Liver (tissue), 9 donors: ENCODE results near the gene RNU1-4. TPM values are rescaled to one million over a fixed set of nuclear protein-coding genes. Genes with fewer than 3 reads are reported as not detected.
A peak's percentile ranks its signal among the peaks of the same experiment; 100 is the strongest.
"Not testable (repeated sequence)": the region's sequence is repeated elsewhere in the genome, so short reads cannot be mapped to it uniquely, and the experiment has no call there.

Experiments used
- DNase-seq: peaks from one replicate; pipeline ENCODE4 v3.0.0-alpha.2; 2017; ENCODE audit warnings: low spot score
- H3K27ac ChIP-seq, 2 donors: one replicate each; pipeline ENCODE4 v1.7.0; 2013; ENCODE audit warnings: inconsistent platforms in 2 of 2, low read length in 2 of 2, control low read depth in 1 of 2, low read depth in 1 of 2, mild to moderate bottlenecking in 1 of 2
- H3K27me3 ChIP-seq, 4 donors: one replicate each; pipeline versions ENCODE4 v1.6.1 to v1.7.0; 2013; ENCODE audit warnings: low read length in 3 of 4, inconsistent platforms in 1 of 4, mild to moderate bottlenecking in 1 of 4, moderate library complexity in 1 of 4; ENCODE audit not compliant: control insufficient read depth in 4 of 4, insufficient read depth in 4 of 4
- H3K36me3 ChIP-seq, 4 donors: one replicate each; pipeline versions ENCODE4 v1.6.1 to v1.7.0; 2013; ENCODE audit warnings: low read length in 3 of 4, mild to moderate bottlenecking in 3 of 4, low read depth in 1 of 4, moderate library complexity in 1 of 4; ENCODE audit not compliant: control insufficient read depth in 4 of 4, insufficient read depth in 3 of 4
- H3K4me1 ChIP-seq, 4 donors: one replicate each; pipeline versions ENCODE4 v1.6.1 to v1.7.0; 2013; ENCODE audit warnings: low read length in 3 of 4, mild to moderate bottlenecking in 3 of 4, moderate library complexity in 1 of 4; ENCODE audit not compliant: control insufficient read depth in 4 of 4, insufficient read depth in 4 of 4
- H3K4me3 ChIP-seq, 3 donors: one replicate each; pipeline versions ENCODE4 v1.6.1 to v1.7.0; 2013; ENCODE audit warnings: low read length in 3 of 3, control low read depth in 1 of 3, low read depth in 1 of 3, mild to moderate bottlenecking in 1 of 3
- H3K9ac ChIP-seq, 2 donors: one replicate each; pipeline ENCODE4 v1.7.0; 2013; ENCODE audit warnings: low read length in 2 of 2, mild to moderate bottlenecking in 2 of 2, moderate library complexity in 2 of 2, control low read depth in 1 of 2, low read depth in 1 of 2
- H3K9me3 ChIP-seq, 4 donors: one replicate each; pipeline versions ENCODE4 v1.6.1 to v1.7.0; 2013; ENCODE audit warnings: low read length in 3 of 4; ENCODE audit not compliant: control insufficient read depth in 4 of 4
- RAD21 ChIP-seq, 2 donors: IDR thresholded peaks; 2 replicates each; pipeline ENCODE4 v1.6.1; 2016; ENCODE audit warnings: antibody characterized with exemption in 2 of 2, mild to moderate bottlenecking in 2 of 2
- WGBS: extraction: QIAGEN DNeasy Blood & Tissue Kit; methylation state at CpG from one replicate; pipeline ENCODE4 v1.1.7; 2013; 5-methylcytosine and 5-hydroxymethylcytosine counted together
- polyA plus RNA-seq, 2 donors: library from polyadenylated mRNA; stranded (reverse) in 1 of 2; unstranded in 1 of 2; fragments of 200-250 nt in 1 of 2; fragments of >200 nt in 1 of 2; fragmentation: Nextera tagmentation in 1 of 2; extraction: Ambion mirVana in 1 of 2; gene quantifications; one replicate each; pipeline versions ENCODE4 v1.2.1 to v1.2.3, GENCODE V29; 2013 to 2015
- total RNA-seq, 2 donors: library from RNA; depleted of rRNA; stranded (reverse); fragments of >200 nt; gene quantifications; one replicate each; pipeline ENCODE4 v1.2.3, GENCODE V29; 2014
- donor health status: healthy.
- donor health status: healthy.
- donor health status: healthy.
- donor health status: healthy.
- donor health status: healthy.

The RNU1-4 gene
- total and polyA plus RNA-seq, 4 donors: under 0.01 to 16.7 (median under 0.01) TPM; not detected in 1

DNA sequence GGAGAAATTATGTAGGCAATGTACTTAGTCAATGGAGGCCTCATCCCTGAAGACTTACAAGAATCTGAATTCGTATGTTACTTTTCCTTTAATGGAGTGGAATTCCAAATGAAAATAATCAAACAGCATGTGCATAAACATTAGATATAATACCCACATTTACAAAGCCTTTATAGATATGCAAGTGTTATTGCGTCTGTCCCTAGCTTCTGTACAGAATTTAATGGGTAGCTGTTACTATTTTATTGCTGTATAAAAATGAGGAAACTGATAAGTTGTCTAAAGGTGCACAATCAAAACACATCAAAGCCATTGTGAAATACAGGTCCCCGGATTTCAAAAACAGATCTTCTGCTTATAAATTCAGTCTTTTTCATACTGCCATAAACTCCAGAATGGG lies 12.5 kb downstream of the RNU1-4 start:
- not testable (repeated sequence) for H3K36me3 ChIP-seq, H3K9ac ChIP-seq, H3K27me3 ChIP-seq, DNase-seq, H3K9me3 ChIP-seq, H3K4me1 ChIP-seq, H3K4me3 ChIP-seq, H3K27ac ChIP-seq
- WGBS: 80% methylated on average over 1 of the region's 3 CpGs

DNA sequence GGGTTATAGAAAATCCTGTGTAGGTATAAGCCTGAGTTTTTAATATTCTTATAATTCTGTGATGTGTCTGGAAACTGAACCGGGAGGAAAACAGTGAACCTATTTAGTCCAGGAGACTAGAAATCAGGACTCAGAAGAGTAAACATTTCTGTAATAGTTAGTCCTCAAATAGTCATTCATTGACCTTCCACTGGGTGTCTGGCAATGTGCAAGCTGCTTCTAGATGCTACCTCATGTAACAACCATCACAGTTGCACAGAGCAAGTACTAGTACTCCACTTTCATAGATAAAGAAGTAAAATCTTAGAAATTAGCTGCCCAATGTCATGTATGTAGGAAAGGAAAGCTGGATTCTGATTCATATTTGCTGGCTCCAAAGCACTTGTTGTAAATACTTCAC lies 15.1 kb downstream of the RNU1-4 start:
- H3K4me1 ChIP-seq, DNase-seq: not testable (repeated sequence)

DNA sequence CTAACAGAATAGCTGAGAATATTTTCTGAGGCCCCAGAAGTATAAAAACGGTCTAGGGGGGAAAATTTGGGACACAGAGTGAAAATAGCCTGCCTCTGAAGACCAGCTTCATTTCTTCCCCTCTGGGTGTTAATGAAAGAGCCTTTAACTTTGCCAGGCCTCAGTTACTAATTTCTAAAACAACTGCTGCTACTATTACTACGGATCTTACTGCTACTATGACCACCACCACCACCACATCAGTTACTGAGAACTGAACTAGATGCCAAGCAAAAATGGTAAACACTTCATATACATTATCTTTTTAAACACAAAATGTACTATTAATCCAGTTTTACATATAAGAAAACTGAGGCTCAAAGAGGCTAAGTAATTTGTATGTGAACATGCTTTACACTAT lies 15.6 kb downstream of the RNU1-4 start:
- H3K27me3 ChIP-seq, H3K36me3 ChIP-seq, H3K9me3 ChIP-seq, H3K9ac ChIP-seq, H3K27ac ChIP-seq, H3K4me3 ChIP-seq, H3K4me1 ChIP-seq, DNase-seq: not testable (repeated sequence)
- WGBS: 81% methylated on average over 2 of the region's 2 CpGs

More for the DNA sequence above, 15.1 kb downstream of the RNU1-4 start:
- H3K9ac ChIP-seq, H3K36me3 ChIP-seq, H3K9me3 ChIP-seq, H3K4me3 ChIP-seq, H3K27ac ChIP-seq, H3K27me3 ChIP-seq: not testable (repeated sequence)
- TF ChIP-seq RAD21 (IDR thresholded peaks at IDR 0.05): peak in 1 of 2 donors; percentile 42
- WGBS: no CpG with 5 or more reads among the region's 1 CpG

DNA sequence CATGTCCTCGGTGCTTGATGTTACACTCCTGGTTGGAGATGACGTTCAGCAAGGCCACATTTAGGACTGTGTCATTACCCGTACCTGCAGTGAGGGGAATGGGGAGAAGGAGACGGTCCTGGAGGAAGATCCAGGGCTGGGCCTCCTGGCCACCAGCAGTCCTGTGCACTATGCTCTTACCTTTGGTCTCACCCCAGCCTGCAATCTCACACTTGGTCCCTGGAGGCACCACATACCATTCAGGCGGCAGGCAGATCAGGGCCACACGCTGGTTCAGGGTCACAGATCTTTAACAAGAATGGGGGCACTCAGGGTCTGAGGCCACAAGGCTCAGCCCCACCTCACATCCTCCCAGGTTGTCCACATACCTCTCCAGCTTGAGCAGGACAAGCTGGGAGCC lies 17.3 kb downstream of the RNU1-4 start:
- not testable (repeated sequence) for H3K36me3 ChIP-seq, H3K4me1 ChIP-seq, H3K9me3 ChIP-seq, H3K27me3 ChIP-seq, DNase-seq, H3K9ac ChIP-seq, H3K27ac ChIP-seq, H3K4me3 ChIP-seq
- whole genome bisulfite sequencing: no CpG with 5 or more reads among the region's 6 CpGs

DNA sequence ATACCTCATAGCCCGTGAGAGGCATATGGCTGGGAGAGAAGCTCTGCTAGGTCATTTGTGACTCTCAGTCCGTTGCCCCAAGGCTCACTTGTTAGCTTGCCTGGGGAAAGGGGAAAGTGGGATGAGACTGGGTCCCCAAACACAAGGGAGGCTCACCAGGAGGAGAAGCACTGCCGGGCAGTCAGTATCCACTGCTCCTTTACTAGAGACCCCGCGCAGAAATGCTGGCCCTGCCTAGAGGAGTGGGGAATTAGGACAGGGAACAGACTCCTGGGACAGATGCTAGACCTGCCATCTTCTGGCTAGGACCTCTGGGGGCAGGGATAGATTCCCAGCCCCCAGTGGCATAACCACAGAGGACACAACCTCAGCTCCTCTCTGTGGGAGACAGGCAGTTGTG lies 17.7 kb downstream of the RNU1-4 start:
- not testable (repeated sequence) for H3K9me3 ChIP-seq, H3K9ac ChIP-seq, H3K4me3 ChIP-seq, H3K27me3 ChIP-seq, H3K27ac ChIP-seq, DNase-seq, H3K4me1 ChIP-seq, H3K36me3 ChIP-seq
- WGBS: 92% methylated on average over 4 of the region's 5 CpGs

GRCh38 chr1:16759041-16759493 lies 18.8 kb downstream of the RNU1-4 start:
- not testable (repeated sequence) for H3K27ac ChIP-seq, H3K9ac ChIP-seq, H3K4me3 ChIP-seq, H3K4me1 ChIP-seq, H3K27me3 ChIP-seq, H3K9me3 ChIP-seq, H3K36me3 ChIP-seq
- peak; percentile 32 for DNase-seq
- 41% methylated on average over 40 of the region's 40 CpGs for WGBS

DNA sequence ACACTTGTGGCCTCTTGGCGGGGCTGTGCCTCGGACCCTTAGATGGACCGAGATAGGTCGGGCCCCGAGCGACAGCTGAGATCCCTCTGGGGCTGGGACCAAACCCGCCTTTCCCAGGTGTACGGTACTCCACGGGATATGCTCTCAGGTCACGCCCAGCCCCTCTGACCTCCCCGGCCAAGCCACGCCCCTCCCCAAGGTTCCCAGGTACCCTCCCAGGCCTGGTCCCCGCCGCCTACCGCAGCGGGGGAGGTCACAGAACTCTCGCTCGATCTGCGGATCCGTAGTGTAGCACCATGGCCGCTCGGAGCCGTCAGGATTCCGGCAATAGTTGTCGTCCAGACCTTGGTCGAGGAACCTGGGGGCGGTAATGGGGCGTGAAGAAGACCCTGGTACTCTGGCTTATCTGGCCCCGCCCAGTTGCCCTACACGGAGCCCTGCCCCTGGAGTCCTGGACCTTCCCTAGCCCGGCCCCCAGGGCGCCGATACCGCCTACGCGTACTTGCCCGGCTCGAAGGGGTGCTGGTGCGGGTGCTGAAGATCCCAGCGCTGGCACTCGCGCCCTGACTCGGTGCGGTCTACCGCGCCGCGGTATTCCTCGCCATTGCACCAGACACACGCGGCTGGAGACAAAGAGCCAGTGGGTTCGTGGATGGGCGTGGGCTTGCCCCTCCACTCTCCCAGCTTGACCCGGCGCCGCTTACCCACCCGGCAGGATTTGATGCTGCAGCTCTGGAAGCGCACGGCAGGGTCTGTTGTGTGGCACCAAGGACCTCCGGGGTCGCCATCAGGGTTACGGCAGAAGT lies 19.5 kb downstream of the RNU1-4 start:
- DNase-seq, H3K4me3 ChIP-seq, H3K36me3 ChIP-seq, H3K9ac ChIP-seq, H3K4me1 ChIP-seq, H3K9me3 ChIP-seq, H3K27ac ChIP-seq, H3K27me3 ChIP-seq: not testable (repeated sequence)
- WGBS: 39% methylated on average over 20 of the region's 62 CpGs

- not testable (repeated sequence) for H3K27me3 ChIP-seq, H3K27ac ChIP-seq, H3K9me3 ChIP-seq, DNase-seq, H3K9ac ChIP-seq, H3K4me3 ChIP-seq, H3K36me3 ChIP-seq
- peaks cover 4 to 14% (median 11%) of the 10 kb centered on the region in 4 donors for H3K4me1 ChIP-seq
- 93% methylated on average over 8 of the region's 11 CpGs for WGBS
Observed at GRCh38 chr1:16760456-16760765, 20.1 kb downstream of the RNU1-4 start.
